SK-N-SH (cell line): ENCODE results near the gene IRF2BP1. TPM values are rescaled to one million over a fixed set of nuclear protein-coding genes. Genes with fewer than 3 reads are reported as not detected.

Source experiments
- CTCF ChIA-PET: fragments of 300-600, 350-600 bp; formaldehyde crosslinking; extraction: SDS; loops from one replicate; lab custom pipeline; 2021; lab: Yijun Ruan, JAX
- POLR2A ChIA-PET: fragments of 350-600 bp; sonication (Branson Sonifier 250); formaldehyde crosslinking; extraction: SDS; loops from one replicate; lab custom pipeline; 2020; ENCODE audit warnings: antibody characterized with exemption, inconsistent platforms; lab: Yijun Ruan, JAX
- DNase-seq: peaks from one replicate; pipeline ENCODE4 v3.0.0; 2012
- H2AFZ ChIP-seq: fragments of 200-600 bp; sonication (generic); 2 replicates; pipeline ENCODE4 v1.8.1; 2016; ENCODE audit warnings: antibody characterized with exemption, mild to moderate bottlenecking, low read depth
- H3F3A ChIP-seq: fragments of 200-600 bp; sonication (generic); replicated peaks from 2 replicates; pipeline ENCODE3; 2016; ENCODE audit warnings: antibody characterized with exemption, mild to moderate bottlenecking; ENCODE audit not compliant: insufficient read depth
- H3K27ac ChIP-seq, 2 experiments: fragments of 200-500 bp in 1 of 2; fragments of 200-600 bp in 1 of 2; sonication (Bioruptor generic) in 1 of 2; sonication (generic), shearing (Covaris generic) in 1 of 2; 2 replicates each; pipeline versions ENCODE4 v1.5.1 to v1.6.1; 2014 to 2016; ENCODE audit warnings: low read depth in 2 of 2, inconsistent platforms in 1 of 2, low read length in 1 of 2, mild to moderate bottlenecking in 1 of 2, mixed read lengths in 1 of 2
- H3K27me3 ChIP-seq: fragments of 200-600 bp; sonication (generic), shearing (Covaris generic); 2 replicates; pipeline ENCODE4 v1.6.1; 2016; ENCODE audit warnings: mixed run types; ENCODE audit not compliant: insufficient read depth
- H3K36me3 ChIP-seq, 2 experiments: fragments of 200-500 bp in 1 of 2; fragments of 200-600 bp in 1 of 2; sonication (Bioruptor generic) in 1 of 2; sonication (generic) in 1 of 2; replicated peaks in 1 of 2; 2 replicates each; pipeline versions ENCODE3 to v1.5.1; 2014 to 2016; ENCODE audit warnings: low read length in 1 of 2, mild to moderate bottlenecking in 1 of 2; ENCODE audit not compliant: insufficient read depth in 2 of 2, control insufficient read depth in 1 of 2
- H3K4me1 ChIP-seq, 2 experiments: fragments of 200-500 bp in 1 of 2; fragments of 200-600 bp in 1 of 2; sonication (Bioruptor generic) in 1 of 2; sonication (generic), shearing (Covaris generic) in 1 of 2; 2 replicates each; pipeline versions ENCODE4 v1.5.1 to v1.6.1; 2014 to 2016; ENCODE audit warnings: low read depth in 1 of 2, low read length in 1 of 2, mixed run types in 1 of 2; ENCODE audit not compliant: insufficient read depth in 2 of 2, control insufficient read depth in 1 of 2
- H3K4me2 ChIP-seq: fragments of 200-600 bp; sonication (generic), shearing (Covaris generic); 2 replicates; pipeline ENCODE4 v1.6.1; 2017; ENCODE audit warnings: mixed run types
- H3K4me3 ChIP-seq, 2 experiments: fragments of 200-500 bp in 1 of 2; fragments of 200-600 bp in 1 of 2; sonication (Bioruptor generic) in 1 of 2; sonication (generic), shearing (Covaris generic) in 1 of 2; 2 replicates each; pipeline versions ENCODE4 v1.5.1 to v1.8.1; 2014 to 2016; ENCODE audit warnings: low read depth in 2 of 2, inconsistent platforms in 1 of 2, low read length in 1 of 2, mild to moderate bottlenecking in 1 of 2, mixed read lengths in 1 of 2, moderate library complexity in 1 of 2
- H3K79me2 ChIP-seq: fragments of 200-600 bp; sonication (generic); 2 replicates; pipeline ENCODE4 v1.8.1; 2017; ENCODE audit warnings: mild to moderate bottlenecking; ENCODE audit not compliant: insufficient read depth
- H3K9ac ChIP-seq: fragments of 200-600 bp; sonication (generic); 2 replicates; pipeline ENCODE4 v1.6.1; 2017; ENCODE audit warnings: mixed run types
- H3K9me2 ChIP-seq: fragments of 200-600 bp; sonication (generic); 2 replicates; pipeline ENCODE4 v1.6.1; 2017; ENCODE audit warnings: mixed run types
- H3K9me3 ChIP-seq: fragments of 200-600 bp; sonication (generic); 2 replicates; pipeline ENCODE4 v1.6.1; 2017; ENCODE audit warnings: mixed run types, mild to moderate bottlenecking, moderate library complexity
- H4K20me1 ChIP-seq: fragments of 200-600 bp; sonication (generic); 2 replicates; pipeline ENCODE4 v1.6.1; 2017; ENCODE audit warnings: mild to moderate bottlenecking, mixed run types; ENCODE audit not compliant: insufficient read depth
- CHD2 ChIP-seq: fragments of 150-350 bp; IDR thresholded peaks from 2 replicates; pipeline ENCODE4 v1.6.1; 2018; ENCODE audit warnings: low read length; ENCODE audit not compliant: partially characterized antibody
- CTCF ChIP-seq: fragments of 200-600 bp; sonication (generic); IDR thresholded peaks from 2 replicates; pipeline ENCODE4 v1.6.1; 2017; ENCODE audit warnings: antibody characterized with exemption, mild to moderate bottlenecking, moderate library complexity
- ELF1 ChIP-seq: IDR thresholded peaks from 2 replicates; pipeline ENCODE4 v1.4.0; 2012
- EP300 ChIP-seq, 2 experiments: IDR thresholded peaks; 2 replicates each; pipeline versions ENCODE4 v1.4.0 to v1.6.1; 2012; ENCODE audit warnings: borderline replicate concordance in 1 of 2, low read depth in 1 of 2, low read length in 1 of 2
- EZH2phosphoT487 ChIP-seq: fragments of 200-600 bp; sonication (generic); IDR thresholded peaks from 2 replicates; pipeline ENCODE4 v1.6.1; 2017; ENCODE audit warnings: low read depth, mixed run types, mild to moderate bottlenecking, antibody characterized with exemption, moderate library complexity, borderline replicate concordance
- FOSL2 ChIP-seq: IDR thresholded peaks from 2 replicates; pipeline ENCODE4 v1.4.0; 2012; ENCODE audit warnings: low read depth, mild to moderate bottlenecking, moderate library complexity, borderline replicate concordance
- FOXJ3 ChIP-seq: sonication (generic); formaldehyde crosslinking; IDR thresholded peaks from 2 replicates; pipeline ENCODE4 v1.5.1; 2020; ENCODE audit warnings: mild to moderate bottlenecking, missing genetic modification reagents
- GABPA ChIP-seq: IDR thresholded peaks from 2 replicates; pipeline ENCODE4 v1.4.0; 2012; ENCODE audit warnings: low read depth, mild to moderate bottlenecking
- JUND ChIP-seq: IDR thresholded peaks from 2 replicates; pipeline ENCODE4 v1.4.0; 2012
- MXI1 ChIP-seq: IDR thresholded peaks from 2 replicates; pipeline ENCODE4 v1.6.1; 2012; ENCODE audit warnings: mild to moderate bottlenecking, low read depth, low read length, improper control_type of control experiment
- NFIC ChIP-seq: IDR thresholded peaks from 2 replicates; pipeline ENCODE4 v1.4.0; 2012; ENCODE audit warnings: borderline replicate concordance
- NRF1 ChIP-seq: IDR thresholded peaks from 2 replicates; pipeline ENCODE4 v1.6.1; 2012; ENCODE audit warnings: low read depth, mild to moderate bottlenecking, low read length
- POLR2AphosphoS5 ChIP-seq: IDR thresholded peaks from 2 replicates; pipeline ENCODE4 v1.6.1; 2012; ENCODE audit warnings: low read depth, low read length
- RAD21 ChIP-seq: IDR thresholded peaks from 2 replicates; pipeline ENCODE4 v1.6.1; 2012; ENCODE audit warnings: mild to moderate bottlenecking, low read length
- RCOR1 ChIP-seq: fragments of 150-350 bp; IDR thresholded peaks from 2 replicates; pipeline ENCODE4 v1.6.1; 2017; ENCODE audit warnings: antibody characterized with exemption, low read length
- RFX5 ChIP-seq: IDR thresholded peaks from 2 replicates; pipeline ENCODE4 v1.6.1; 2012; ENCODE audit warnings: mild to moderate bottlenecking, improper control_type of control experiment, low read length
- RXRA ChIP-seq: IDR thresholded peaks from 2 replicates; pipeline ENCODE4 v1.4.0; 2012; ENCODE audit warnings: low read depth, mild to moderate bottlenecking, borderline replicate concordance
- SIN3A ChIP-seq: IDR thresholded peaks from 2 replicates; pipeline ENCODE4 v1.6.1; 2012; ENCODE audit warnings: low read depth, mild to moderate bottlenecking, low read length, moderate library complexity, borderline replicate concordance
- SMC3 ChIP-seq: IDR thresholded peaks from 2 replicates; pipeline ENCODE4 v1.6.1; 2012; ENCODE audit warnings: low read depth, low read length, improper control_type of control experiment
- TAF1 ChIP-seq: IDR thresholded peaks from 2 replicates; pipeline ENCODE4 v1.6.1; 2012; ENCODE audit warnings: low read depth, mild to moderate bottlenecking, low read length, moderate library complexity, borderline replicate concordance
- USF1 ChIP-seq: IDR thresholded peaks from 2 replicates; pipeline ENCODE4 v1.4.0; 2012; ENCODE audit warnings: low read depth, borderline replicate concordance
- YY1 ChIP-seq: IDR thresholded peaks from 2 replicates; pipeline ENCODE4 v1.4.0; 2012; ENCODE audit warnings: low read depth, mild to moderate bottlenecking
- WGBS: methylation state at CpG from one replicate; pipeline ENCODE4 v1.1.6; 2017; ENCODE audit warnings: low lambda C conversion rate; 5-methylcytosine and 5-hydroxymethylcytosine counted together
- polyA plus RNA-seq, 3 experiments: library from polyadenylated mRNA; depleted of rRNA; stranded (reverse); fragments of >200 nt; gene quantifications; 2 replicates each; pipeline ENCODE4 v1.2.3, GENCODE V29; 2012
- TF ChIP-seq, protein P1 (sequence below): IDR thresholded peaks from 2 replicates; pipeline ENCODE4 v1.4.0; 2012; ENCODE audit warnings: low read depth
- TF ChIP-seq, protein P2 (sequence below): IDR thresholded peaks from 2 replicates; pipeline ENCODE4 v1.6.1; 2012; ENCODE audit warnings: mild to moderate bottlenecking, low read depth, low read length, moderate library complexity
- TF ChIP-seq, protein P3 (sequence below): IDR thresholded peaks from 2 replicates; pipeline ENCODE4 v1.4.0; 2012; ENCODE audit warnings: low read depth, borderline replicate concordance

The IRF2BP1 gene
- polyA plus RNA-seq, 1 of the 3 experiments (the other 2 are of a cell fraction): 16.8 TPM

DNA sequence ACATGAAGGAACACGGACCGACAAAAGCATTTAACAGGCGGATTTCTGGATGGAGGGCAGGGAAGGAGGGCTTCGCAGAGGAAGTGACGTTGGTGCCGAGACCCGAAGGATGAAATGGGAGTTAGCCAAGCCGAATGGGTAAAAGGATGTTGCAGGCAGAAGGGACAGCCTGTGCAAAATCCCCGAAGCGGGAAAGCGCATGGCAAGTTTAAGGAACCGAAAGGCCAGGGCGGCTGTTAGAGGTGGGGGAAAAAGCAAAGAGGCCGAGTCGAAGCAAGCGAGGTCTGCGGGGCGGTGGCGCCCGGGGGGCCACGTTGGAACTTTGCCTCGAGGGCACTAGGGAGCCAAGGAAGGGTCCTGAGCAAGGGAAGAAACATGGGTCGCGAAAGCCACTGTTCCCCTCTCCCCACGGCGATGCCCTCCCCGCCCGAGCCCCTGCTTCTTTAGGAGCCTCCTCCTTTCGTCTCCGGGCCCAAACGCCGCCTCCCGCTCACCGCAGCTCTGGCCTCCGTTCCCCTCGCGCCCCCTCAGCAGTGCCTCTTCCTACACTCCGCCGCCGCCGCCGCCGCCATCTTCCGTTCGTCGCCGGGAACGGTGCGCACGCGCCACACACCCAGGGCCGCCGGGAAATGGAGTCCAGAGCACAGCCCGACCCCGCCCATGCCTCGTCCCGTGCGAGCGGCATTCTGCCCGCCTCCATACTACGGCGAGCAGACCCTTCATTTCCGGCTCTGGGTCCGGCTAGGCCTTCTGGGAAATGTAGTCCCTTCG is 23.2 kb downstream of the IRF2BP1 start, which contains the start of gene SYMPK:
TSS of gene SYMPK (minus strand) at position 584 of the 771 bp plus-strand sequence. CDS start 8,652 bp downstream, outside the sequence.
- Histone ChIP-seq H2AFZ (peak within 1 kb of the TSS; percentile 99), H3K9me3 (no peaks in the 10 kb centered on the region), H3K9ac (peak within 1 kb of the TSS; percentile 90), H3K27ac (peak within 1 kb of the TSS; percentile 89 to 93), H3K4me2 (peak within 1 kb of the TSS; percentile 91), H4K20me1 (no peaks in the 10 kb centered on the region), H3K9me2 (no peaks in the 10 kb centered on the region), H3F3A (peaks cover 19% of the 10 kb centered on the region), H3K79me2 (peaks cover 51% of the 10 kb centered on the region), H3K4me3 (peak within 1 kb of the TSS; percentile 77 to 96), H3K27me3 (peaks cover 19% of the 10 kb centered on the region; the same call in 1 of the 2 replicates), H3K4me1 (peaks cover 0 to 6% of the 10 kb centered on the region in 2 experiments; a peak in 2 of 4 replicates), H3K36me3 (peaks cover 5 to 24% of the 10 kb centered on the region in 2 experiments)
- under 1% methylated on average over 52 of the region's 65 CpGs for WGBS
- DNase-seq: peak; percentile 99
- CTCF ChIA-PET: interaction anchor here (1.0 to 12.2 kb wide), 11 partner anchors 12 to 49 kb away, joined by 3 to 121 read pairs (median 6); partner anchors contain the start of genes IRF2BP1 and MYPOP
- POLR2A ChIA-PET: interaction anchor here (0.6 to 1.1 kb wide), 5 partner anchors 19 to 192 kb away, joined by 3 to 8 read pairs (median 4); partner anchors contain the start of genes CCDC61 and IRF2BP1
- TF ChIP-seq EZH2phosphoT487: no peak
- no peak for TF ChIP-seq SIN3A
- TF ChIP-seq CTCF: no peak
- no peak for TF ChIP-seq NFIC
- TF ChIP-seq RFX5: no peak; the same call in 1 of the 2 replicates
- no peak for TF ChIP-seq RAD21
- TF ChIP-seq USF1: no peak
- TF ChIP-seq SMC3: no peak
- no peak for TF ChIP-seq RCOR1
- peak; percentile 90 for TF ChIP-seq NRF1
- no peak for TF ChIP-seq FOXJ3 (CRISPR knock-in tag)
- peak; percentile 93 for TF ChIP-seq ELF1
- TF ChIP-seq, protein P1, sequence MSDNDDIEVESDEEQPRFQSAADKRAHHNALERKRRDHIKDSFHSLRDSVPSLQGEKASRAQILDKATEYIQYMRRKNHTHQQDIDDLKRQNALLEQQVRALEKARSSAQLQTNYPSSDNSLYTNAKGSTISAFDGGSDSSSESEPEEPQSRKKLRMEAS: peak; percentile 76
- peak; percentile 96 for TF ChIP-seq GABPA
- peak; percentile 69 for TF ChIP-seq TAF1
- peak; percentile 93 for TF ChIP-seq YY1
- TF ChIP-seq FOSL2: no peak
- TF ChIP-seq POLR2AphosphoS5: peak; percentile 60
- TF ChIP-seq JUND: no peak
- TF ChIP-seq MXI1: no peak; the same call in none of the 2 replicates
- TF ChIP-seq, protein P2, sequence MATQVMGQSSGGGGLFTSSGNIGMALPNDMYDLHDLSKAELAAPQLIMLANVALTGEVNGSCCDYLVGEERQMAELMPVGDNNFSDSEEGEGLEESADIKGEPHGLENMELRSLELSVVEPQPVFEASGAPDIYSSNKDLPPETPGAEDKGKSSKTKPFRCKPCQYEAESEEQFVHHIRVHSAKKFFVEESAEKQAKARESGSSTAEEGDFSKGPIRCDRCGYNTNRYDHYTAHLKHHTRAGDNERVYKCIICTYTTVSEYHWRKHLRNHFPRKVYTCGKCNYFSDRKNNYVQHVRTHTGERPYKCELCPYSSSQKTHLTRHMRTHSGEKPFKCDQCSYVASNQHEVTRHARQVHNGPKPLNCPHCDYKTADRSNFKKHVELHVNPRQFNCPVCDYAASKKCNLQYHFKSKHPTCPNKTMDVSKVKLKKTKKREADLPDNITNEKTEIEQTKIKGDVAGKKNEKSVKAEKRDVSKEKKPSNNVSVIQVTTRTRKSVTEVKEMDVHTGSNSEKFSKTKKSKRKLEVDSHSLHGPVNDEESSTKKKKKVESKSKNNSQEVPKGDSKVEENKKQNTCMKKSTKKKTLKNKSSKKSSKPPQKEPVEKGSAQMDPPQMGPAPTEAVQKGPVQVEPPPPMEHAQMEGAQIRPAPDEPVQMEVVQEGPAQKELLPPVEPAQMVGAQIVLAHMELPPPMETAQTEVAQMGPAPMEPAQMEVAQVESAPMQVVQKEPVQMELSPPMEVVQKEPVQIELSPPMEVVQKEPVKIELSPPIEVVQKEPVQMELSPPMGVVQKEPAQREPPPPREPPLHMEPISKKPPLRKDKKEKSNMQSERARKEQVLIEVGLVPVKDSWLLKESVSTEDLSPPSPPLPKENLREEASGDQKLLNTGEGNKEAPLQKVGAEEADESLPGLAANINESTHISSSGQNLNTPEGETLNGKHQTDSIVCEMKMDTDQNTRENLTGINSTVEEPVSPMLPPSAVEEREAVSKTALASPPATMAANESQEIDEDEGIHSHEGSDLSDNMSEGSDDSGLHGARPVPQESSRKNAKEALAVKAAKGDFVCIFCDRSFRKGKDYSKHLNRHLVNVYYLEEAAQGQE: 0 out of 2 replicates have a peak, but pooled peaks have one; percentile 5
- TF ChIP-seq, protein P3, sequence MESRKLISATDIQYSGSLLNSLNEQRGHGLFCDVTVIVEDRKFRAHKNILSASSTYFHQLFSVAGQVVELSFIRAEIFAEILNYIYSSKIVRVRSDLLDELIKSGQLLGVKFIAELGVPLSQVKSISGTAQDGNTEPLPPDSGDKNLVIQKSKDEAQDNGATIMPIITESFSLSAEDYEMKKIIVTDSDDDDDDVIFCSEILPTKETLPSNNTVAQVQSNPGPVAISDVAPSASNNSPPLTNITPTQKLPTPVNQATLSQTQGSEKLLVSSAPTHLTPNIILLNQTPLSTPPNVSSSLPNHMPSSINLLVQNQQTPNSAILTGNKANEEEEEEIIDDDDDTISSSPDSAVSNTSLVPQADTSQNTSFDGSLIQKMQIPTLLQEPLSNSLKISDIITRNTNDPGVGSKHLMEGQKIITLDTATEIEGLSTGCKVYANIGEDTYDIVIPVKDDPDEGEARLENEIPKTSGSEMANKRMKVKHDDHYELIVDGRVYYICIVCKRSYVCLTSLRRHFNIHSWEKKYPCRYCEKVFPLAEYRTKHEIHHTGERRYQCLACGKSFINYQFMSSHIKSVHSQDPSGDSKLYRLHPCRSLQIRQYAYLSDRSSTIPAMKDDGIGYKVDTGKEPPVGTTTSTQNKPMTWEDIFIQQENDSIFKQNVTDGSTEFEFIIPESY: no peak; the same call in 1 of the 2 replicates
- no peak for TF ChIP-seq RXRA
- no peak for TF ChIP-seq EP300 (IDR thresholded peaks at IDR 0.05; ENCODE audit: borderline replicate concordance in 1 of 2, low read depth in 1 of 2, low read length in 1 of 2)
- peak; percentile 97 for TF ChIP-seq CHD2
